ENCODE data around the gene C11orf98. TPM values are rescaled to one million over a fixed set of nuclear protein-coding genes. Genes with fewer than 3 reads are reported as not detected.
A peak's percentile ranks its signal among the peaks of the same experiment; 100 is the strongest.

C11orf98 gene
- total RNA-seq (2014; rRNA removed; shearing (Covaris generic); ENCODE audit: low replicate concordance), result 83.6 and 158 TPM in 2 replicates

DNA sequence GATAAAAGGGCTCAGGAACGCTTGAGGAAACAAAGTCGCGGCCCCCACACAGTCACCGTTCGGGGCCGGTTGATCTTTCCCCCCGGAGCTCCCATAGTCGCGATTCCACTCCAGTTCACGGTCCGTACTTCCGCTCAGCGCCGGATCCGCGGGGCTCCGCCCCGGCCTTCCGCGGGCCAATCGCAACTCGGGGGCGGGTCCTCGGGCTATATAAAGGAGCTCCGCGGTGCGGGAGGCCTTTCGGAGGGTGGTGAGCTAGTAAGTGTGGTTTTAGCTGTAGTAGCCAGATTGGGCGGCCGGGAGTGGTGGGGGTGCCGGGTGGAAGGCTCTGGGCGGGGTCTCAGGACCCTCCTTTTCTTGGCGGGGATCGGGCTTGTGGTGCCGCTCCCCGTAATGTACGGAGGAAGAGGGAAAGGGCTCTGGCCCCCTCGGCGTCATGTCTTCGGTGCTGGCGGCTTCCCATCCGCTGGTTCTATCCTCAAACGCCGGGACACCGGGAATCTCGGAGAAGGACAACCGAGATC, at the start of gene C11orf98, which contains the start of gene CSKMT:
Gene C11orf98 (minus strand): TSS at position 136 of the 524 bp plus-strand sequence. CDS start 41 bp downstream, at position 95.
Gene CSKMT (plus strand): TSS at position 238 of the 524 bp plus-strand sequence. CDS start 568 bp downstream, outside the sequence.
- Histone ChIP-seq H3K27me3 (ENCODE audit: low read length) (no peaks in the 10 kb centered on the region), H3K4me3 (ENCODE audit: low read length) (peak within 1 kb of the TSS; percentile 100), H3K9ac (ENCODE audit: low read length) (peak within 1 kb of the TSS; percentile 100), H3K36me3 (ENCODE audit: insufficient read depth, low read length) (peaks cover 17% of the 10 kb centered on the region), H2AFZ (ENCODE audit: low read length) (peak within 1 kb of the TSS; percentile 84; the same call in 1 of the 2 replicates), H3K4me2 (ENCODE audit: low read depth, low read length, poor library complexity, severe bottlenecking) (peak within 1 kb of the TSS; percentile 76), H3K9me2 (replicated peaks; ENCODE audit: insufficient read depth, low read length) (no peaks in the 10 kb centered on the region), H3K27ac (ENCODE audit: low read length) (peak within 1 kb of the TSS; percentile 88), H3K4me1 (ENCODE audit: low read length) (peaks cover 34% of the 10 kb centered on the region), H3K79me2 (ENCODE audit: low read length) (peaks cover 53% of the 10 kb centered on the region), H4K20me1 (ENCODE audit: insufficient read depth, low read depth, low read length) (no peaks in the 10 kb centered on the region; the same call in 1 of the 2 replicates), H3K9me3 (ENCODE audit: low read length) (no peaks in the 10 kb centered on the region)
- DNase-seq, result peak; percentile 98

DNA sequence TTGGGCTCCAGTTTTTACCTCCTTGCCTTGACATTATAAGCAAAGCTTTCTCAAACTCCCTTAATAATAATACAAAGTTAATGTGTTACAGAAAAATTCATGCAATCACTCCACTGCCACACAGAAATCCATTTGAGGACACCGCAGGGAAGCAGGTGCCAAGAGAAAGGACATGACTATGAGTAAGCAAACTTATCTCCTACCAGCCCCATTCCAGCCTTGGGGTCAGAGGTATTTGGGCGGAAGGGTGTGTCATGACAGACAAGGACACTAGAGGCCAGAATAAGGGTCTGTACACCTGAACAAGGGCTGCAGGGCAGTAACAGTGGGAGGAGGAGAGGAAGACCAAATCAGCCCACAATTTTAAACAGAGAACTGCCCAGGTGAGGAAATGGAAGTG, 48.3 kb upstream of the C11orf98 start:
- H3K27me3 ChIP-seq (ENCODE audit: low read length), result no peaks in the 10 kb centered on the region
- no peaks in the 10 kb centered on the region for H4K20me1 ChIP-seq (ENCODE audit: insufficient read depth, low read depth, low read length)
- peaks cover 58% of the 10 kb centered on the region for H3K36me3 ChIP-seq (ENCODE audit: insufficient read depth, low read length)
- no peak overlapping the region for H3K4me2 ChIP-seq (ENCODE audit: low read depth, low read length, poor library complexity, severe bottlenecking)
- peaks cover 14% of the 10 kb centered on the region for H3K4me1 ChIP-seq (ENCODE audit: low read length)
- peaks cover 15% of the 10 kb centered on the region; the same call in 1 of the 2 replicates for H3K79me2 ChIP-seq (ENCODE audit: low read length)
- H3K9ac ChIP-seq (ENCODE audit: low read length), result no peak overlapping the region
- no peak overlapping the region for H2AFZ ChIP-seq (ENCODE audit: low read length)
- no peak overlapping the region for H3K4me3 ChIP-seq (ENCODE audit: low read length)
- H3K9me3 ChIP-seq (ENCODE audit: low read length), result no peaks in the 10 kb centered on the region
- H3K9me2 ChIP-seq (replicated peaks; ENCODE audit: insufficient read depth, low read length), result no peaks in the 10 kb centered on the region
- DNase-seq, result peak; percentile 44
- H3K27ac ChIP-seq (ENCODE audit: low read length), result no peak overlapping the region

DNA sequence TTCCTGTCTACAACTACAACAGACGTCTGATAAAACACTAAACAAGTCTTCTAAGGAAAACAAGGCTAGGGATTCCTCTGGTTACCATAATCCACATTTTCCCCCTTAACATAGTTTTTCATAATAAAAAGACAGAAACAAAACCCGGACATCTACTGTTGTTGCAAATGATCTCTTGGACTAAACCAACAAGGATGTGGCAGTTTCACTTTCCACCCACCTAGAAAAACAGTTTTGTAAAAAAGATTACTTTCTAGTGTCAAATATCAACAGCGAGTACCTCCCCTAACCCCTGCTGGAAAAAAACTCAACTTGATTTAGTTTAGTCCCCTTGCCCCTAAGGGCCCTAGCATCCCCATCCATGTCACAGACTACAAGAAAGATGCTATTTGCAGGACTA, 47.9 kb upstream of the C11orf98 start:
- H3K9ac ChIP-seq (ENCODE audit: low read length), result no peak overlapping the region
- no peak overlapping the region for H3K4me2 ChIP-seq (ENCODE audit: low read depth, low read length, poor library complexity, severe bottlenecking)
- DNase-seq, result peak; percentile 40
- no peak overlapping the region for H3K4me3 ChIP-seq (ENCODE audit: low read length)
- peaks cover 57% of the 10 kb centered on the region for H3K36me3 ChIP-seq (ENCODE audit: insufficient read depth, low read length)
- no peaks in the 10 kb centered on the region for H3K9me2 ChIP-seq (replicated peaks; ENCODE audit: insufficient read depth, low read length)
- H2AFZ ChIP-seq (ENCODE audit: low read length), result no peak overlapping the region
- peaks cover 19% of the 10 kb centered on the region for H3K4me1 ChIP-seq (ENCODE audit: low read length)
- H4K20me1 ChIP-seq (ENCODE audit: insufficient read depth, low read depth, low read length), result no peaks in the 10 kb centered on the region
- no peaks in the 10 kb centered on the region for H3K27me3 ChIP-seq (ENCODE audit: low read length)
- H3K27ac ChIP-seq (ENCODE audit: low read length), result no peak overlapping the region
- peaks cover 14% of the 10 kb centered on the region; the same call in 1 of the 2 replicates for H3K79me2 ChIP-seq (ENCODE audit: low read length)
- no peaks in the 10 kb centered on the region for H3K9me3 ChIP-seq (ENCODE audit: low read length)

DNA sequence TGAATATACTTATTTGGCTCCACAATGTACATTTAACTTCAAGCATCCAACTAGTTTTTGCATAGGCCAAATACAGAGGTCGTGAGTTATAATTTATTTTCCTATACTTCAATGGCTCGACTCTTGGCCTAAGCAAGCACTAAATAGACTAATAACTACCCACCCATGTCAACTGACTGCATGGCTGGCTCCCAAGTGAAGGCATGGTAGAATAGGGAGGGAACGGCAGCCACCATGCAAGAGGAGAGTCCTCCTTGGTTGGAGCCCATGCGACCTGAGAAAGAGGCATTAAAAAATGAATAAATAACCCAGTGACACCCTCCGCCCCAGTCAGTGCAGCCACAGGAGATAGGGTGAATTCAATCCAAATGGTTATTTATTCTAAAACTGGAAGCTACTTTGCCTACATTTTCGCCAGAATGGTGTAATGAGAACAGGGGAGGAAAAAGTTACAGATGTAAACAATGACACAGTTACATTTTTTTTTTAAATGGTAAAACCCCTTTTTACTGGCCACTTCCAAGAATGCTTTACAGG, 47.3 kb upstream of the C11orf98 start:
- Histone ChIP-seq H3K9ac (ENCODE audit: low read length) (no peak overlapping the region), H3K4me3 (ENCODE audit: low read length) (no peak overlapping the region), H3K4me1 (ENCODE audit: low read length) (peaks cover 22% of the 10 kb centered on the region), H2AFZ (ENCODE audit: low read length) (no peak overlapping the region), H3K9me3 (ENCODE audit: low read length) (no peaks in the 10 kb centered on the region), H3K79me2 (ENCODE audit: low read length) (peaks cover 11% of the 10 kb centered on the region; the same call in 1 of the 2 replicates), H3K4me2 (ENCODE audit: low read depth, low read length, poor library complexity, severe bottlenecking) (no peak overlapping the region), H3K27me3 (ENCODE audit: low read length) (no peaks in the 10 kb centered on the region), H3K9me2 (replicated peaks; ENCODE audit: insufficient read depth, low read length) (no peaks in the 10 kb centered on the region), H4K20me1 (ENCODE audit: insufficient read depth, low read depth, low read length) (no peaks in the 10 kb centered on the region), H3K27ac (ENCODE audit: low read length) (no peak overlapping the region), H3K36me3 (ENCODE audit: insufficient read depth, low read length) (peaks cover 55% of the 10 kb centered on the region)
- peak; percentile 41 for DNase-seq

DNA sequence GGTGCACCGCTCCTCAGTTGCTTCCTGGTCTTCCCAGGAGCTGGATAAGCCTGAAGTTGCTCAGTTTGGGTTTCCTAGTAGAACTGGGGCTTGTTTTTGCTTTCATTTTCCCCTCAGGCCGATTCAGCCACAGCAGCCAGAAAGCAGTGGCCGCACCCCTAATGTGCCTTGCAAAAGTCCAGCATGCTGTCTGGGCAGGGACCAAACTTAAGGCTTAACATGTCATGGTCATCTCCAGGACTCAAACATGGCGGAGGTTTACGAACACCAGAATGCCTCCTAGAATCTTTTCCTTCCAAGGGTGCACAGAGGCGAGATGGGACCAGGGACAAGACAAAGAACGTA, 45.0 kb upstream of the C11orf98 start:
- Histone ChIP-seq H3K27ac (ENCODE audit: low read length) (no peak overlapping the region), H2AFZ (ENCODE audit: low read length) (0 out of 2 replicates have a peak overlapping the region, but pooled peaks have one; percentile 13), H3K4me2 (ENCODE audit: low read depth, low read length, poor library complexity, severe bottlenecking) (peak overlapping the region; percentile 40), H3K9ac (ENCODE audit: low read length) (no peak overlapping the region), H3K4me3 (ENCODE audit: low read length) (peak overlapping the region; percentile 34; the same call in 1 of the 2 replicates), H3K9me2 (replicated peaks; ENCODE audit: insufficient read depth, low read length) (no peaks in the 10 kb centered on the region), H3K27me3 (ENCODE audit: low read length) (no peaks in the 10 kb centered on the region), H3K9me3 (ENCODE audit: low read length) (no peaks in the 10 kb centered on the region), H3K4me1 (ENCODE audit: low read length) (peaks cover 36% of the 10 kb centered on the region), H3K79me2 (ENCODE audit: low read length) (peaks cover 10% of the 10 kb centered on the region), H4K20me1 (ENCODE audit: insufficient read depth, low read depth, low read length) (no peaks in the 10 kb centered on the region), H3K36me3 (ENCODE audit: insufficient read depth, low read length) (peaks cover 36% of the 10 kb centered on the region)
- peak; percentile 55 for DNase-seq

DNA sequence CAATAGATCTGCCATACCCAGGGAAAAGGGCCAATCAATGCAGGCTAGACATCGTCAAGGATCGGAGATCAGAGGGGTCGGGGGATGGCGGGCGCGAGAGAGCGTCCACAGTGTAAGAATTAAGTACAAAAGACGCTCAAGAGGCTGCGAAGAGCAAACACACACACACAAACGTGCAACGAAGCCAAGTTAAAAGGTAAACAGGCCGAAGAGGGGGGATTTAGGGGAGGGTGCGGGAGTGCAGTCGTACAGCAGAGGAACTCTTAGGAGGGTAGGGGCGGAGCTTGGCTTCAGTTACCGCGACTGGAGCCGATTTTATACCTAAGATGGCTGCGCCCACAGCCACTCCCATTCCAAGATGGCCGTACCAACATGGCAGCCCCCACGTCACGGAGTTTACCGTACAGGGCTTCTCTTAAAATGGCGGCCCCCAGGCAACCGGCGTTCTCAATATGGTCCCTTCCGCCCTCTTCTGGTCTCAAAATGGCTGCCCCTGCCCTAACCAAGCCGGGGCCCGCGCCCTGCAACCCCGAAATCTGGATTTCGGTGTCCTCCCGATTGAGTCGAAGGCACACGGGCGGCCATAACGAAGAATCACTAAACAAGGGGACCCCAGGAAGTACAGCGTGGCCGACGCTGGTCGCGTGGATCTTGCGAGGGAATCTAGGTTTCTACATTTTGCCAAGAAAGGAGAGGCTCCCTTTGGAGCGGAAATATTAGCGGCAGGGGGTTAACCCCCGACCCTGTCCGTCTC, 44.4 kb upstream of the C11orf98 start:
- no peaks in the 10 kb centered on the region for H3K9me2 ChIP-seq (replicated peaks; ENCODE audit: insufficient read depth, low read length)
- DNase-seq, result peak; percentile 98
- peak overlapping the region; percentile 72 for H3K4me3 ChIP-seq (ENCODE audit: low read length)
- peaks cover 38% of the 10 kb centered on the region for H3K36me3 ChIP-seq (ENCODE audit: insufficient read depth, low read length)
- H3K27me3 ChIP-seq (ENCODE audit: low read length), result no peaks in the 10 kb centered on the region
- peak overlapping the region; percentile 86 for H3K4me2 ChIP-seq (ENCODE audit: low read depth, low read length, poor library complexity, severe bottlenecking)
- H2AFZ ChIP-seq (ENCODE audit: low read length), result 0 out of 2 replicates have a peak overlapping the region, but pooled peaks have one; percentile 13
- no peaks in the 10 kb centered on the region for H4K20me1 ChIP-seq (ENCODE audit: insufficient read depth, low read depth, low read length)
- peak overlapping the region; percentile 70 for H3K27ac ChIP-seq (ENCODE audit: low read length)
- H3K4me1 ChIP-seq (ENCODE audit: low read length), result peaks cover 38% of the 10 kb centered on the region
- peaks cover 15% of the 10 kb centered on the region for H3K79me2 ChIP-seq (ENCODE audit: low read length)
- no peaks in the 10 kb centered on the region for H3K9me3 ChIP-seq (ENCODE audit: low read length)
- peak overlapping the region; percentile 75 for H3K9ac ChIP-seq (ENCODE audit: low read length)

DNA sequence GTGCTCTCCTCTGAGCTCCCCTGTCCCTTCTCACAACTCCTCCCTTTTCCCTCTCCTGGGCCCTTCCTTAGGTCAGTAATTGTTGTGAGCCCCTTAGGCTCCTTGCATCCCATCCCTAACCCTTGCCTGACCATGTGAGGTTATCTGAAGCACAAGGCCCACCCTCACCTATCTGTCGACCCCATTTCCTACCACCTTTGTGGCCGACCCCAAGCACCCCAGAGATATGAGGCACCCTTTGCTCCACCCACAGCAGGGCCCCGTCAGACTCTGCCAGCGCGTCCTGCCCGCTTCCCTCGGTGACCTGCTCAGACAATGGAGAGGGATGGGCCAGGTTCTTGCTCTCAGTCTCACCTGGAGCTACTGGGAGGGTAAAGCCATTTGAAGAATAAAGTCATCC, 43.8 kb upstream of the C11orf98 start:
- H3K27ac ChIP-seq (ENCODE audit: low read length), result peak overlapping the region; percentile 70
- H3K36me3 ChIP-seq (ENCODE audit: insufficient read depth, low read length), result peaks cover 34% of the 10 kb centered on the region
- H3K27me3 ChIP-seq (ENCODE audit: low read length), result no peaks in the 10 kb centered on the region
- H2AFZ ChIP-seq (ENCODE audit: low read length), result no peak overlapping the region
- no peaks in the 10 kb centered on the region for H3K9me3 ChIP-seq (ENCODE audit: low read length)
- H4K20me1 ChIP-seq (ENCODE audit: insufficient read depth, low read depth, low read length), result no peaks in the 10 kb centered on the region
- peak overlapping the region; percentile 75 for H3K9ac ChIP-seq (ENCODE audit: low read length)
- peak overlapping the region; percentile 86 for H3K4me2 ChIP-seq (ENCODE audit: low read depth, low read length, poor library complexity, severe bottlenecking)
- no peaks in the 10 kb centered on the region for H3K9me2 ChIP-seq (replicated peaks; ENCODE audit: insufficient read depth, low read length)
- H3K79me2 ChIP-seq (ENCODE audit: low read length), result peaks cover 15% of the 10 kb centered on the region
- H3K4me1 ChIP-seq (ENCODE audit: low read length), result peaks cover 38% of the 10 kb centered on the region
- DNase-seq, result no peak
- H3K4me3 ChIP-seq (ENCODE audit: low read length), result peak overlapping the region; percentile 72

DNA sequence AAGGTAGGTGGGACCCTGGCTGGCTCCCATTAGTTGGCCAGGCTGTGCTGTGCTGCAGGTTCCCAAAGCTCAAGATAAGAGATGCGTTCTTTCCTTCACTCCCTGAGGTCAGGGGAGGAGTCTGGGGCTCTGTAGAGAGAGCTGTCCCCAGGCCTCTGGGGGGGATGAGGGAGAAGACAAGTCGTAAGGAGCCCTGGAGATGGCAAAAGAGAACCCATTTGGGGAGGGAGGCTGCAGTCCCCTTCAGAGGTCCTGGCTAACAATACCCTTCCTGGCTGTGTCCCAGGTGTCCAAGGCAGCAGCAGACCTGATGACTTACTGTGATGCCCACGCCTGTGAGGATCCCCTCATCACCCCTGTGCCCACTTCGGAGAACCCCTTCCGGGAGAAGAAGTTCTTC, 43.4 kb upstream of the C11orf98 start:
- H3K79me2 ChIP-seq (ENCODE audit: low read length), result peaks cover 15% of the 10 kb centered on the region
- peaks cover 30% of the 10 kb centered on the region for H3K36me3 ChIP-seq (ENCODE audit: insufficient read depth, low read length)
- H3K27ac ChIP-seq (ENCODE audit: low read length), result peak overlapping the region; percentile 70; the same call in 1 of the 2 replicates
- peak overlapping the region; percentile 72 for H3K4me3 ChIP-seq (ENCODE audit: low read length)
- H4K20me1 ChIP-seq (ENCODE audit: insufficient read depth, low read depth, low read length), result no peaks in the 10 kb centered on the region
- peak overlapping the region; percentile 86 for H3K4me2 ChIP-seq (ENCODE audit: low read depth, low read length, poor library complexity, severe bottlenecking)
- H3K9ac ChIP-seq (ENCODE audit: low read length), result peak overlapping the region; percentile 75
- peak; percentile 42 for DNase-seq
- no peak overlapping the region for H2AFZ ChIP-seq (ENCODE audit: low read length)
- H3K4me1 ChIP-seq (ENCODE audit: low read length), result peaks cover 38% of the 10 kb centered on the region
- no peaks in the 10 kb centered on the region for H3K9me3 ChIP-seq (ENCODE audit: low read length)
- no peaks in the 10 kb centered on the region for H3K9me2 ChIP-seq (replicated peaks; ENCODE audit: insufficient read depth, low read length)
- no peaks in the 10 kb centered on the region for H3K27me3 ChIP-seq (ENCODE audit: low read length)

Measured in Karpas-422 (cell line).